Progenitor cell of endocrine pancreas (in vitro differentiated cells): ENCODE data around the gene RNF115. TPM values are rescaled to one million over a fixed set of nuclear protein-coding genes. Genes with fewer than 3 reads are reported as not detected.
"Not testable (repeated sequence)": the region's sequence is repeated elsewhere in the genome, so short reads cannot be mapped to it uniquely, and the experiment has no call there.

ENCODE experiments used
- DNase-seq: peaks from one replicate; pipeline ENCODE4 v3.0.0; 2021; ENCODE audit warnings: low spot score; ENCODE audit not compliant: unreplicated experiment
- H3K27ac Mint-ChIP-seq: 2 replicates; pipeline ENCODE4 v1.8.0; 2021; ENCODE audit warnings: mild to moderate bottlenecking, moderate library complexity, mixed read lengths
- H3K27me3 Mint-ChIP-seq: 2 replicates; pipeline ENCODE4 v1.8.0; 2021; ENCODE audit warnings: mixed read lengths
- H3K36me3 Mint-ChIP-seq: 2 replicates; pipeline ENCODE4 v1.8.0; 2022; ENCODE audit warnings: mixed read lengths; ENCODE audit not compliant: insufficient read depth
- H3K4me1 Mint-ChIP-seq: 2 replicates; pipeline ENCODE4 v1.8.0; 2021; ENCODE audit warnings: low read depth, mixed read lengths
- H3K4me3 Mint-ChIP-seq: 2 replicates; pipeline ENCODE4 v1.8.0; 2021; ENCODE audit warnings: low read depth, mild to moderate bottlenecking, moderate library complexity, mixed read lengths
- H3K9me3 Mint-ChIP-seq: 2 replicates; pipeline ENCODE4 v1.8.0; 2021; ENCODE audit warnings: low read depth, mixed read lengths
- total RNA-seq: library from RNA; stranded (reverse); gene quantifications from 2 replicates; pipeline ENCODE4 v1.2.1, GENCODE V29; 2021
- TF ChIP-seq, protein P1 (sequence below): fragments of 200-600 bp; sonication (generic); IDR thresholded peaks from one replicate; pipeline ENCODE4 v1.5.0; 2021; ENCODE audit warnings: antibody characterized with exemption, mild to moderate bottlenecking; ENCODE audit not compliant: unreplicated experiment

Gene RNF115
- total RNA-seq, 1 donor from 2014 or later: 14.5 TPM

DNA sequence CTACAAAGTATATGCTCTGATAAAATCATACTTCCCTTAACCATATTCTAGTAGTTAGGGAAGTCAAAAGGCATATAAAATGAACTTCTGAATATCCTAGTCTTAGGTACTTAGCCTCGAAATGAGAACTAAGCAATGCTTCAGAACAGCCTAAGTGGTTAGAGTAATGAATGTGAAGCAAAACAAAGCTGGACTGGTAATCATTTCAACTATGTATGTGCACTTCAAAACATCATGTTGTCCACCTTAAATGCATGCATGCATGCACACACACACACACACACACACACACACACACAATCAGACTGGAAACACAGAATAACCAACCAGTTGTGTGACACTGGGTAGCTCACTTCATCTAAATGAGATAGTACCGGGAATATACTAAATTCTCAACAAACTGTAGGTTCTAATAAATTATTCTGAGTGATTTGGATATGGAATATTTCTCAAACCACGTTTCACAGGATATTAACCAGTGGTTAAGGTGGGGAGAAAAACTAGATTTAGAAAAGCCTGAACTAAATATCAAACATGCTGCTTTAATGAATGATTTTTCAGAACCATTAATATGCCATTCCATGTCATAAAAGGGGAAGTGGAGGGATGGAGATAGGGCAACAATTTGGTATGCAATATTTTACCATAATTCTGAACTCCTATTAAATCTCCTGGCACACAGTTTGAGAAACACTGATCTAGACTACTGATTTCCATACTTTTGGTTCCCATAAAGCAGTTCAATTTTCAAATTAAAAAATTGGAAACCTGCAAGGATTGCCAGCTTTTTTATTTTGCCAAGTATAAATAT is 19.5 kb downstream of the RNF115 start:
- Mint-ChIP-seq H3K27ac (no peak overlapping the region), H3K4me1 (peaks cover 10% of the 10 kb centered on the region), H3K4me3 (no peak overlapping the region), H3K9me3 (no peaks in the 10 kb centered on the region), H3K36me3 (peaks cover 5% of the 10 kb centered on the region), H3K27me3 (no peaks in the 10 kb centered on the region)
- TF ChIP-seq, protein P1, sequence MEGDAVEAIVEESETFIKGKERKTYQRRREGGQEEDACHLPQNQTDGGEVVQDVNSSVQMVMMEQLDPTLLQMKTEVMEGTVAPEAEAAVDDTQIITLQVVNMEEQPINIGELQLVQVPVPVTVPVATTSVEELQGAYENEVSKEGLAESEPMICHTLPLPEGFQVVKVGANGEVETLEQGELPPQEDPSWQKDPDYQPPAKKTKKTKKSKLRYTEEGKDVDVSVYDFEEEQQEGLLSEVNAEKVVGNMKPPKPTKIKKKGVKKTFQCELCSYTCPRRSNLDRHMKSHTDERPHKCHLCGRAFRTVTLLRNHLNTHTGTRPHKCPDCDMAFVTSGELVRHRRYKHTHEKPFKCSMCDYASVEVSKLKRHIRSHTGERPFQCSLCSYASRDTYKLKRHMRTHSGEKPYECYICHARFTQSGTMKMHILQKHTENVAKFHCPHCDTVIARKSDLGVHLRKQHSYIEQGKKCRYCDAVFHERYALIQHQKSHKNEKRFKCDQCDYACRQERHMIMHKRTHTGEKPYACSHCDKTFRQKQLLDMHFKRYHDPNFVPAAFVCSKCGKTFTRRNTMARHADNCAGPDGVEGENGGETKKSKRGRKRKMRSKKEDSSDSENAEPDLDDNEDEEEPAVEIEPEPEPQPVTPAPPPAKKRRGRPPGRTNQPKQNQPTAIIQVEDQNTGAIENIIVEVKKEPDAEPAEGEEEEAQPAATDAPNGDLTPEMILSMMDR: no peak
- DNase-seq: no peak

- no peak for DNase-seq
- H3K9me3 Mint-ChIP-seq: peaks cover 21% of the 10 kb centered on the region
- no peak overlapping the region for H3K27ac Mint-ChIP-seq
- H3K36me3 Mint-ChIP-seq: peaks cover 36% of the 10 kb centered on the region
- H3K27me3 Mint-ChIP-seq: no peaks in the 10 kb centered on the region
- no peak overlapping the region for H3K4me3 Mint-ChIP-seq
- TF ChIP-seq, protein P1: no peak
- peaks cover 10% of the 10 kb centered on the region for H3K4me1 Mint-ChIP-seq
These were observed 24.1 kb downstream of the RNF115 start for GRCh38 chr1:145799806-145800205.

DNA sequence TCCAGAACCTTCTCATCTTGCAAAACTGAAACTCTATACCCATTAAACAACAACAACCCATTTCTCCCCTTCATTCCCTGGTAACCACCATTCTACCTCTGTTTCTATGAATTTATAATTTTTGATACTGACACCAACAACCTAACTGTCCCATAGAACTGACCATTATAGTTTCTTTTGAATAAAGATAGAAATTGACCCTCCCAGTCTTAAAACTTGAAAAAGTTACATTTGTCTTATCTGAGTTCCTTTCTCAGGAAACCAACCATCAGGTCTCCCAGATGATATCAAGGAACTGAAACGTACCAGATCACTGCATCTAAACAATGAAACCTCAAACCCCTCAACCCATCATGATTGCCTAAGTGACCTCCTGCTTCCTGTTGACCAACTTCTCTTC is 27.1 kb downstream of the RNF115 start:
- Mint-ChIP-seq H3K27me3 (no peaks in the 10 kb centered on the region), H3K9me3 (peaks cover 21% of the 10 kb centered on the region), H3K4me1 (no peaks in the 10 kb centered on the region), H3K4me3 (no peak overlapping the region), H3K36me3 (peaks cover 42% of the 10 kb centered on the region), H3K27ac (no peak overlapping the region)
- TF ChIP-seq, protein P1: no peak
- no peak for DNase-seq

DNA sequence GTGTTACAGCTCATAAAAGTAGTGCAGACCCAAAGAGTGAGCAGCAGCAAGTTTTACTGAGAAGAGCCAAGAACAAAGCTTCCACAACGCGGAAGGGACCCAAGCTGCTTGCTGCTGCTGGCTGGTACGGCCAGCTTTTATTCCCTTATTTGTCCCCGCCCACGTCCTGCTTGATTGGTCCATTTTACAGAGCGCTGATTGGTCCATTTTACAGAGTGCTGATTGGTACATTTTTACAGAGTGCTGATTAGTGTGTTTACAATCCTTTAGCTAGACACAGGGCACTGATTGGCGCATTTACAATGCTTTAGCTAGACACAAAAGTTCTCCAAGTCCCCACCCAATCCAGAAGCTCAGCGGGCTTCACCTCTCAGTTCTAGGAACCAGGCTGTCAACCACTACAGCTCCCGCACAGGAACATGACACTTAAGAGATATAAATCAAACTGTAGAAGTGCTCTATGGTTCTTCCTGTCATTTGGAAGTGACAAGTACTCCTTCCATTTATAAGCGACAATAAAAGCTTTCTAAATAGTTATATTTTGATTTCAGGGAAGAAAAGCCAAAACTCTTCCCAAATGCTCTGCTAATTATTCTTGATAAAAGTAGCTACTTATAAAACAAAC is 28.5 kb downstream of the RNF115 start:
- Mint-ChIP-seq H3K27me3 (no peaks in the 10 kb centered on the region), H3K4me3 (no peak overlapping the region), H3K4me1 (no peaks in the 10 kb centered on the region), H3K27ac (no peak overlapping the region), H3K9me3 (peaks cover 21% of the 10 kb centered on the region), H3K36me3 (peaks cover 40% of the 10 kb centered on the region)
- no peak for DNase-seq
- TF ChIP-seq, protein P1: no peak

DNA sequence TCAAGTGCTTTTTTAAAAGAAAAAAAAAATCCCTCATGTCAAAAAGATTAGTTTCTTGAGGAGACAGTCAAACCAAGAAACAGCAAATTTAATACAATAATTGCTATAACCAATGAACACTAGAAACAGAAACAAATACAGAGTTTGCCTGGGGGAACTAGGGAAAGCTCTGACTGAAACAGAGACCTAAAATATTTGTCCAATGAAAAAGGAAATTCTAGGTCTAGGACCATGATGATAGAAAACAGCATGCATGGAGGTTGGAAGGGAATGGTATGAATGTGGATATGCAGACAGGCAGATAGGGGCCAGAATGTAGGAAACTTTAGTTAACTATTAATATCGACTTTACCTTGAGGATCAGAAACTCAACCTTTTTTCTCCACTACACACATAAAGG is 31.4 kb downstream of the RNF115 start:
- no peak for DNase-seq
- H3K9me3 Mint-ChIP-seq: peaks cover 15% of the 10 kb centered on the region
- H3K4me3 Mint-ChIP-seq: no peak overlapping the region
- H3K27me3 Mint-ChIP-seq: no peaks in the 10 kb centered on the region
- TF ChIP-seq, protein P1: no peak
- H3K27ac Mint-ChIP-seq: peak overlapping the region; percentile 8
- H3K4me1 Mint-ChIP-seq: no peaks in the 10 kb centered on the region
- H3K36me3 Mint-ChIP-seq: peaks cover 31% of the 10 kb centered on the region

DNA sequence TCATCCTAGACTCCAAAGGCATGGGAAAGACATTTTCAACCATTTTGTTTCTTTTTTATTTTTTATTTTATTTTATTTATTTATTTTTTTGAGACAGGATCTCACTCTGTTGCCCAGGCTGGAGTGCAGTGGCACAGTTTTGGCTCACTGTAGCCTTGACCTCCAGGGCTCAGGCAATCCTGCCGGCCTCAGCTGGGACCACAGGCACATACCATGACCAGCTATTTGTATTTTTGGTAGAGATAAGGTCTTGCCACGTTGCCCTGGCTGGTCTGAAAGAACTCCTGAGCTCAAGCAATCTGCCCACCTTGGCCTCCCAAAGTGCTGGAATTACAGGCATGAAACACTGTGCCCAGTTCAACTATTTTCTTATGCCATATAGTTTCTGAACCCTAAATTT is 32.0 kb downstream of the RNF115 start:
- peaks cover 26% of the 10 kb centered on the region for H3K36me3 Mint-ChIP-seq
- not testable (repeated sequence) for H3K4me1 Mint-ChIP-seq, H3K27me3 Mint-ChIP-seq, H3K4me3 Mint-ChIP-seq, H3K27ac Mint-ChIP-seq, DNase-seq
- H3K9me3 Mint-ChIP-seq: peaks cover 10% of the 10 kb centered on the region
